Fibroblast of skin of abdomen (primary cell): ENCODE measurements around the gene MLPH.

Experiments
- DNase-seq: peaks from one replicate; pipeline ENCODE4 v3.0.0-alpha.2; 2013

Gene MLPH

DNA sequence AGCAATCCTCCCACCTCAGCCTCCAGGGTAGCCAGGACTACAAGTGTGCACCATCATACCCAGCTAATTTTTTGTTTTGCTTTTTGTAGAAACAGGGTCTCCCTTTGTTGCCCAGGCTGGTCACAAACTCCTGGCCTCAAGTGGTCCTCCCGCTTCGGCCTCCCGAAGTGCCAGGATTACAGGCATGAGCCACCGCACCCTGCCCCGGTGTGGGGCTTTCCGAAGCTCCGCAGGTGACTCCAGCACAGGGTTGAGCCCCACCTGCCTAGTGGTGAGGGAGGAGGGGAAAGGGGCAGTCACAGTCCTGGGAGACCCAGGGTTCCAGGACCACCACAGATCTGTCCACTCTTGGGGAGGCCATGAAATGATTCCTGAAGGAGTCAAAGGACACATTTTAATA, 84.5 kb downstream of the MLPH start:
- no peak for DNase-seq

DNA sequence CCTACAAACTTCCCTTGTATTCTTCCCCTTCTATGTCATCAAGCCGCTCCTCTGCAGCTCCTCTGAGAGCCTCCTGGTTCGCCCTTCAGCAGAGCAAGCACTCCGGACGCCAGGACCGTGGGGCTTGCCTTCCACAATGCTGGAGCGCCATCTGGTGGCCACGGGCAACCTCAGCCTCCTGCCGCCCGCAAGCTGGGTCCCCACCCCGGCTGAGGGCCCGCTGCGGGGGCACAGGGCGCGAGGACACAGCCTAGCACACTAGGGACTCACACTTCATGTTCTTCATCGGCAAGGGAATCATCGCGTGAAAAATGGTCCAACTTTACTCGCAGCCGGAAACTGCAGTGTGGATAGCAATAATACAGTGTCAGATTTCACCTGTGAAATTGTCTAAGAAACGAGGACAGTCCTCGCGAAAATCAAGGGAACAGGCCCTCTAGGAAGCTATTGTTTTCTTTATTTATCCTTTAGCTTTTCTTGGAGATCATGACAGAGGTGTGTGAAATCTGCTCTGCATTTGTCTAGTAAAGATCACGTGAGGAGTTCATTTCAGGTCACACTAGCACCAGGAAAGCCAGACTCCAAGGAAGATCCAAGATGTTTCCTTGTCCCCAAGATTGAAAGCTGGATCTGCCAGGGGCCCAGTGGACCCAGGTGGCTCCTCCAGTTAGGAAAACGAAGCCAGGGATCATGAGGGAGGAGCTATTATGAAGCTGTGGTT, 85.1 kb downstream of the MLPH start:
- peak; percentile 89 for DNase-seq

DNA sequence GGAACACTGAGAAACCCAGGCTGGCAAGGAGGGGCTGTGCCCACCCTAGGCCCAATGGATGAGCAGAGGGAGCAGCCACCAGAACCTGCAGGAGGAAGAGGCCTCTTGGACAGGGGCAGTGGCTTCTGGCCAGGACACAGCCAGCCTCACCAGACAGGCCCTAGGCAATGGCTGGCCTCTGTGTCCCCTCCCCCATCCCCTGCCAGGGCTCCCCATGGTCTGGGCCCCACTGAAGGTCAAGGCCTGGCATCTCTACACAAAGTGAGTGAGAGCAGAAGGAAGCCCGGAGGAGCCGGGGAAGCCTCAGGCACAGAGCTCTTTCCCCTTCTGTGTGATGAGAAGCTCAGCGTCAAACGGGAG, 85.7 kb downstream of the MLPH start:
- no peak for DNase-seq

DNA sequence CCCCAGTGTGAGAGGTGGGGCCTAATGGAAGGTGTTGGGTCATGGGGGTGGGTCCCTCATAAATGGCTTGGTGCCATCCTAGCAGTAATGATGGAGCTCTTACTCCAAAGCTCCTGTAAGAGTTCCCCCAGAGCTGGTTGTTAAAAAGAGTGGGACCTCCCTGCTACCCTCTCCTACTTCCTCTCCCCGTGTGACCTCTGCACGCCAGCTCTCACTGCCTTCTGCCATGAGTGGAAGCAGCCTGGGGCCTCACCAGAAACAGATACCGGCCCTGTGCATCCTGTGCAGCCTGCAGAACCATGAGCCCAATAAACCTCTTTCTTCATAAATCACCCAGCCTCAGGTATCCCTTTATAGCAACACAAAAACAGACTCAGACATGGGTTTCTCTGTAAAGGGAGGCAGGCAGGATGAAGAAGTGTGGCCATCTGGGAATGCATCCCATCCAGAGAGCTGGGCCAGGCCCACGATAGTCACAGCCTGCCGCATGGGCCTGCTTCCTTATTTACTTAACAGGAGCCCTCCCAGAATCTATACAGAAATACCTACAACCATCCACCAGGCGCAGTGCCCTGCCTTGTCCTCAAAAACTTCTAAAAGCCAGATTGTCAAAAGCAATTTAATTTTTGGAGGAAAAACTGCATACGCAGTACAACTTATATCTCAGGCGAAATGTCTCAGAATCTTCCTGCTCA, 86.8 kb downstream of the MLPH start:
- no peak for DNase-seq

DNA sequence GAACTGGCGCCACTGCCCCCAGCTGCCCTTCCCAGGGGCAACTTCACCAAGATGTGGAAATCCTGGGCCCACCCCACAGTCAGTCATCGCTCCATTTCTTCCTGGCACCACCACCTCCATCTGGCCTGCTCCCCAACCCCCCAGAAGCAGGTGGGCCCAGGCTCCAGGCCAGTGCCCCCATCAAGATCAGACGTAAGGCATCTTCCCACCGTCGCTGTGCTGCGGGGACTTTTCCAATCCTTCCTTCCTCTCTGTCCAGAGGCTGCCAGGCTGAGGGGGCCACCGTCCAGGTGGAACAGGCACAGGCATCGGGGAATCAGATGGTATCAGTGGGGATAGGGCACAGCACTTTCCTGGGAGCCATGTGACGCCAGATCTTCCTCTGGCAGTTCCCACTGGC, 87.4 kb downstream of the MLPH start:
- no peak for DNase-seq

DNA sequence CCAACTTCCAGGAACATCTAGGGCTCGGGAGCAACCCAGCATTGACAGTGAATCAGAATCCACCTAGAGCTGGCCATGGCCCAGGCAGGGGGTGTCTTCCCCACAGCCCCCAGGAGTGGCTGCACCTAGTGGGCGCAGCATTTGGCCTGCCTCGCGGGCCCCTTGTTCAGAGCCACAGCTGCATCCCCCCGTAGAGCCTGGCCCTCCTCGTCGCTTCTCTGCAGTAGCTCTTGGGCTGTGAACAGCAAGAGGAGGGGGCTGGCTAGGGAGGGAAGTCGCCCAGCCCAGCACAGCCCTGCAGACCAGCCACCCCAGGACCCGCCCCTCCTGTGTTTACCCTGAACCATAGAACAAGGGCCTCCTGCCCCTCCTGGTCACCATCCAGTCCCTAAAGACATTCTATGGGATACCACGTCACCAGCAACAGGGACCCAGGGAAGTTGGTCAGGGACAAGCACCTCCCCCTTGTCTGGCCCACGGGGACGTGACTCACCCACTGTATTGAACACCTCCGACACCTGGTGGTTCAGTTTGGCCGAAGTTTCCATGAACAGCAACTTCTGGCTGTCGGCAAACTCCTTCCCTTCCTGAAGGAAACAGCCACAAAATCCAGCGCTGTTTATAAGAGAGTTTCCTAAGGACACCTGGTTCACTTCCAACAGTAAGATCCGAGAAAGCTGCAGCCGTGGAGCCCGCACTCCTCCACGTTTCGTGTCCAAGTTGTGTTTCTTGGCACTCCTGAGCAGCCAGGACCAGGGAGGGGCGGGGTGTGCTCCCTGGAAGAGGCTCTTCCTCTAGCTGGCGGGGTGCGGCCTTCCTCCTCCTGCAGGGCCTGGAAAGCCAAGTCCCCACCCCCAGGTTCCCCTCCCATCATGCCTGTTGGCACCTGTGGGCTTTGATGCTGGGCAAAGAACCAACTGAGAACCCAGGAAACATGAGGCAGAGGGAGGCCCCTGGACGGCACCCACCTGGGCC, 88.1 kb downstream of the MLPH start:
- no peak for DNase-seq

DNA sequence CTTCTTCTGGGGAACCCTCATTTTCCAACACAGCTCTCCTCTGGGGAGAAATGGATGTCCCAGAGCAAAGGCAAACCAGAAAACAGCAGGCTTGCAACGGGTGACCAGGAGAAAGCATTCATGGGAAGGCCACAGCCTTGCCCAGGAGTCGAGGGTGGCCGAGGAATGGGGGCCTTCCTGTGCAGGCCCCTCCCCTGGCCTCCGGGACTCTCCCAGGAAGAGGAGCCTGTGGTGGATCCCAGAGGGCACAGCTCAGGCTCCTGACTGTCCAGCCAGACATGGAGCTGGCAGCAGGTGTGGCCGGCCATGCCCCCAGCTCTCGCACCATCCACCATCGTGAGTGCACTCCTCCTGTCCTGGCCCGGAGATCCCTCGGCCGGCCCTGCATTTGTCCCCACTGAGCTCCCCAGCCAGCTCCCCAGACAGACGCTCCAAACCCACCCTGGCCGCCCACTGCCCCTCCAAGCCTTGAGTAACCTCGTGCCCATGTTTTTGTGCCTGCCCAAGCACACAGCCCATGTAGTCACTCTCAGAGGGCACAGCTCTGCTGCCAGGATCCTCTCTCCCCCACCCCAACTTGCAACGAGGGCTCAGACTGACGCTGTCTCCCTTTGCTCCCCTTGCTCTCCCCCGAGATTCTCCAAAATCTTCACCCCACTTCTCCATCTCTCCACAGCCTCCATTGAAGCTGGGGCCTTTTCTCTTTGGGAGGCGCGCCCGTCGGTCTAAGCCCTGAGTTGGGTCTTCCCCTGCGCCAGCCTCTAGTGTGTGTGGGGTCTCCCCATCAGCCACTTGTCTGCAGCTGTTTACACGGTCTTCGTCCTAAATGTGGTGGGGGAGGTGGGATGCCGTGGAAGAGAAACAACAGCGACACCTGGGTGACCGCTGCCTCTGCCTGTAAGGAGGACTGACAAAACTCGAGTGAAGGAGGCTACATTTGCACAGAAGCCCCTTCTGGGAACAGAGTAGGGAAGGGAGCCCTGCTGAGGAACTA, 89.1 kb downstream of the MLPH start:
- no peak for DNase-seq

DNA sequence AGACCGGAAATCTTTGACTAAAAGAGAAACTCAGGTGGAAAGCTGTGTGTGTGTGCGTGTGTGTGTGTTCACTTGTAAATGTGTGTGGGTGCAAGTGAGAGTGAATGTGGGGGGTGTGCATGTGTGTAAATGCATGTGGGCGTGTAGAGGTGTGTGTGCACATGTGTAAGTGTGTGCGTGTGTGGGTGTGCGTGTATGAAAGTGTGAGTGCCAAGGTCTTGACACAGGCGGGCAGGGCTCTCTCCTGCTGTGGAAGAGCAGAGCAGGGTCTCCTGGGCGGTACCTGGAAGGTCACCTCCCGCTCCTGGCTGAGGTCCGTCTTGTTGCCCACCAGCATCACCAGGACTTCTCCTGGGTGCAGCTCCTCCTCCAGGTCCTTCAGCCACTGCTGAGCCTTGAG, 89.9 kb downstream of the MLPH start:
- no peak for DNase-seq

DNA sequence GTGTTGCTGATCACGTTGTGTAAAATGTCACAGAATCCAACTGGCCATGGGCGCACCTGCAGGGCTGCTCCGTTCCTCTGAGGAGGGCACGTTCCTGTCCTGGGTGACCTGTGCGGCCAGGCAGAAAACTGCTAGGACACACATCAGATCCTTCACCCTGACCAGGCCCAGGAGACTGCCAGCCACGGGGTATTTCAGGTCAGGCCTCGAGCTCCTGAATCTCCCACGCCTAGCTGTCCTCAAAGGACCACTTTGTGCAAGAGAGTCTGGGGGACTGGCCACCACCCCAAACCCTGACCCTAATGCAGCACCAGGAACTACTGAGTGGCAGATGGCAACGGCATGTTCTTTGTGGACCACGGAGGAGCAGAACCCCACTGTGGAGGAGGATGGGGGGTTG, 90.4 kb downstream of the MLPH start:
- DNase-seq: no peak

DNA sequence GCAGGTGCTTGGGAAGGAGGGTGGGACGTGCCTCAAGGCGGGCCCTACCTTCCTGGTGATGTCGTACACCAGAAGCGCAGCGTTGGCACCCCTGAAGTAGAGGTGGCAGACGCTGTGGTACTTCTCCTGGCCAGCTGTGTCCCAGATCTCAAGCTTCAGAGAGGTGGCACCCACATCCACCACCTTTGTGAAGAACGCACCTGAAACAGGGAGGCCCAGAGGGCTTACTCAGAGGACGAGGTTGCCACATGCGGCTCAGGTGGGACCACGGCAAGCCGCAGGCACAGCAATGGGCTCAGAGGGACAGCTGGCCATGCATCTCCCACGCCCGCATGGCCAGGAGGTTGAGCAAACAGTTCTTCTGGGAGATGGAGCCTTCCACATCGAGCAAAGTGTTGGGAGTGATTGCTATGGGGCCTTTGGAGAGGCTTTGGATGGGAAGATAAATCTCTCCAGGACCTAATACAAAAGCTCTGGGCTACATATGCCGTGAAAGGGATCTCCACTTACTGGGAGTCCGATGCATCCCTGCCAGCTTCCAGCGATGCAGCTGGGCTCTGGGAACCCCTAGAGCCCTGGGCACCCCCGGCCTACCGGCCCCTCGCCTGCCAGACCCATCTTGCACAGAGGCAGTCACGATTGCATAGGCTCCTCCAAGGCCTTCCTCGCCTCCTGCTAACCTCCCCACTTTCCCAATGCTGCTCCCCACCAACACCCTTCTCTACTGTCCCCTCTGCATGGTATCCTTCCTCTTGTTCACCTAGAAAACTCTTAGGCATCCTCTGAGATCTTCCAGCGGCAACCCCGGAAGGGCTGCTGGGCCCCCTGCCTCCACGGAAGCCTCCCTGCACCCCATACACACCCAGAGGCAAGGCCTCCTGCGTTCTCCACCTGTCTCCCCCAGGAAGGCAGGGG, 91.2 kb downstream of the MLPH start:
- DNase-seq: no peak

DNA sequence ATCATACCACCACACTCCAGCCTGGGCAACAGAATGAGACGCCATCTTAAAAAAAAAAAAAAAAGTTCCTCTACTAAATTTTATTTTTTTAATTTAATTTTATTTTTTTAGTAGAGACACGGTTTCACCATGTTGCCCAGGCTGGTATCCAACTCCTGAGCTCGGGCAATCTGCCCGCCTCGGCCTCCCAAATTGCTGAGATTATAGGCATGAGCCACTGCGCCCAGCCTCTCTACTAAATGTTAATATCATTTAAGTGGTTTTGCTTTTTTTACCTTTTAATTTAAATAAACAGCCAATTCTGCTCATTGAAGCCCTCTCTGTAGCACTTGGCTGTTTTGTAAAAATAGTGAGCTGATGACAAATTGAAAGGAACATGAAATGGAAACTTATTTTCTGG, 94.3 kb downstream of the MLPH start:
- no peak for DNase-seq

DNA sequence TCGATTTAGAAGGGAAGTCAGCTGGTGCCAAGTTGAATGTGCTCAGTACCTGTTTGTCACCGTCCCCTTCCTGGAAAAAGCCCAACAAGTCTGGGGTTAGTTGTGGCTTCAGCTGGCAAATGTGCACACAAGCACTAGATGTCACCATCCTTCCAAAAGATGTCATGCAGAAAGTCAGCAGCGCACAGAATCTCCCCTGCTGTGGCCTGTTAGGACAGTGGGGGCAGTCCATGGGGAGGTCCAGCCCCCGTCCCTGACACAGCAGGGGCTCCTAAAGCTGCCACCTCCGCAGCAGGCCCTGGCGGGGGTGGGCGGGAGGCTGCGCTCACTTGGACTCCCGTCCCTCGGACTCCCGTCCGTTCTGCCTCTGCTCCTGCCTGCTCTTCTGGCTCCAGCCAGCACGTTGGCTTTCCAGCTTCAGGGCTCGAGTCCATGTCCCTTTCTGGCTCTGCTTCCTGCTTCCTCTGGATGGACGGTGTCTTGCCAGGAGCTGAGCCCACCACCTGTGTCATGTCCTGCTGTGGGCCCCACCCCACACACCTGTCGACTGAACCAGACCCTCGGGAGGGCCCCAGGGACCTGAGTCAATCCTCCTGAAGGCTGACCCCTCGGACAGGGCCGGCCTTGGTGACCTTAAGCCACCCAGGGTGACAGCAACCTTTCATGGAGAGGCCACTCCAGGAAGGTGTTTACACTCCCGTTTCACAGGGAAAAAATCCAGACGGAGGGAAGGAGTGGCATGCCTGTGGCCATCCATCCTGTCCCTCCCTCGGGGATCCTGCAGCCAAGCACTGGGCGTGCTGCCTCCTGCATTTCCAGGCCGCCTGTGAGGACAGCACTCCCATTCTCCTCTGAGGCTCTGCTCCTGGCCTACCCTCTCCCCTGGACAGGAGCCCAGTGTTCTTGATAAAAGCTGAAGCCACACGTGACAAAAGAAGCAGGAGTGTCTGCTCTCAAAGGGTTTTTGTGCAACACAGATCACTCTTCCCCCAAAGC, 95.0 kb downstream of the MLPH start:
- DNase-seq: peak; percentile 62

DNA sequence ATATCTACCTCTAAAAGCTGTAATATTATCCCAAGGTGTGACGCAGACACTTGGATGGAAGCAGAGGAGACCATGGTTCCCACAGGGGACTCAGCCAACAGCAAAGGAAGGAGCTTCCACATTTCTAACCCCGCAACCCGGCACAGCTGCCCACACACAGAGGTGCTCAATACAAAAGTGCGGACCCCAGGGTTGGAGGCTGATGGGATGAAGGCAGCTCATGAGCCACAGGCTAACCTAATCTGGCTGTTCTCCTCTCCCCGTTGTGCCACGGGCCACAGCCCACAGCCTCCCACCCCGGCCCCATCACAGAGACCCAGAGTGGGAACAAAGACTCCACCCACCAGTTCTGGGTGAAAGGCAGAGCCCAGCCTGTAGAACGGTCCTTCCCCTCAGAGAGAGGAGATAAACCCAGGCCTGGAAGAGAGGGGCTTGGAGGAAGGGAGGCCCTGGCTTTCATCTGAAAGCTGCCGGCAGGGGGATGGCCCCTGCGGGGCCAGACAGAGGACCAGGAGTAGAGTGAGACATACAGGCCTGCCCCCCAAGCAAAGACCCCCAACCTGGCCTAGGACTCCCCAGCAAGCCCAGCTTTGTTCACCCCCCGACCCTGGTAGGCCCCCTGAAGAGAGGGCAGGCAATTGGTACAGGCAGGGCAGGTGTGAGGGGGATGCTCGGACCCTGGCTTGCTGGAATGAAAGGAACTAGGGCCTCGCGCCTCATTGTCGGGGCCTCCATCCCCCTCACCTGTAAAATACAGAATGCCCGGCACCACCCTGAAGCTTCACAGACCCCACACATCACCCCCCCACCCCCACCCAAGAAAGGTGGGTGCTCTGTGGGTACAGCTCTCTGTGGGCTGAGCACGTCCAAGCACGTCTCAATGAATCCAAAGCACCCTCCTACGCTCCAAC, 96.6 kb downstream of the MLPH start:
- no peak for DNase-seq

DNA sequence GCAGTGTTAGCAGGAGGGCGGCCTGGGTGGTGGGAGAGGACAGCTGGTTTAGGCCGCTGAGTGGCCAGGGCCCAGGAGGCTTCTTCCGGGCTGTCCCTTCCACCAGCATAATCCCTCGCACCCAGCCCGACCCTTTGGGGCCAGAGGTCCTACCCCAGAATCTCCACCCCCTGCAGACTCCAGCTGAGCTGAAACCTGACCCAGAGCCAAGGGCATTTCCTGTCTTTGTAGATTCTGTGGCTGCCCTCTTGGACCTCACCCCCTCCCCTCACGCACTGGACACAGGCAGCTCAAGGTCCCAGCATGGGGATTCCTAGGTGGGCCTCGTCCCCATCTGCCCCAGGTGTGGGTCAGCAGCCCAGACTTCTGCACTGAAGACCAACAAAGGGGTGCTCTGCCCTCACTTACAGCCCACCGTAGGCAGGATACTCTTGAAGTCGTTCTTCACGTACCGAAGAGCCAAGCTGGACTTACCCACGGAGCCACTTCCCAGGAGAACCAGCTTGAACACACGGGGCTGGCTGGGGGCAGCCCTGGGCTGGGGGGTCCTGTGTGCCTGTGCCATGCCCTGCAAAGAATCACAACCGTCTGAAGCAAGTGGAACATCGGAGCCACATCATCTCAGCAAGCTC, 98.7 kb downstream of the MLPH start:
- DNase-seq: no peak

DNA sequence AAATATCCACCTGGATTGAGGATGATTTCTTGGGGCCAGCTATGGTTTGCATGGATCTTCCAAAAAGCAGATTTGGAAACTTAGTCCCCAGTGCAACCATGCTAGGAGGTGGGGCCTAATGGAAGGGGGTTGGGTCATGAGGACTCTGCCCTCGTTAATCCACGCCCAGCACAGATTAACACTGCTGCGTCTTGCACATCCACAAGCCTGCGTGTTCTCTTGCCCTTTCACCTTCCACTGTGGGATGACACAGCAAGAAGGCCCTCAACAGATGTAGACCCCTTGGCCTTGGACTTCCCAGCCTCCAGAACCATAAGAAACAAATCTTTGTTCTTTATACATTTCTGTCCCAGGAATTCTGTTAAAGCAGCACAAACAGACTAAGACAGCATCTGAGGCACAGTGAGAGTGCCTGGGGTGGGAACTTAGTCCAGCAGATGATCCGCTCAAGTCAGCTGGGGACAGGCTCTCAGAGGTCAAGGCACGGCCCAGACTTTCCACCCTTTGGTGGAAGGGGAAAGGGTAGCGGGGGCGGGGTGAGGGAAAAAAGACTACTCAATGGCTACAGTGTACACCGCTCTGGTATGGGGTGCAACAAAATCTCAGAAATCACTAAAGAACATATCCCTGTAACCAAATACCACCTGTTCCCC, 101.1 kb downstream of the MLPH start:
- no peak for DNase-seq

DNA sequence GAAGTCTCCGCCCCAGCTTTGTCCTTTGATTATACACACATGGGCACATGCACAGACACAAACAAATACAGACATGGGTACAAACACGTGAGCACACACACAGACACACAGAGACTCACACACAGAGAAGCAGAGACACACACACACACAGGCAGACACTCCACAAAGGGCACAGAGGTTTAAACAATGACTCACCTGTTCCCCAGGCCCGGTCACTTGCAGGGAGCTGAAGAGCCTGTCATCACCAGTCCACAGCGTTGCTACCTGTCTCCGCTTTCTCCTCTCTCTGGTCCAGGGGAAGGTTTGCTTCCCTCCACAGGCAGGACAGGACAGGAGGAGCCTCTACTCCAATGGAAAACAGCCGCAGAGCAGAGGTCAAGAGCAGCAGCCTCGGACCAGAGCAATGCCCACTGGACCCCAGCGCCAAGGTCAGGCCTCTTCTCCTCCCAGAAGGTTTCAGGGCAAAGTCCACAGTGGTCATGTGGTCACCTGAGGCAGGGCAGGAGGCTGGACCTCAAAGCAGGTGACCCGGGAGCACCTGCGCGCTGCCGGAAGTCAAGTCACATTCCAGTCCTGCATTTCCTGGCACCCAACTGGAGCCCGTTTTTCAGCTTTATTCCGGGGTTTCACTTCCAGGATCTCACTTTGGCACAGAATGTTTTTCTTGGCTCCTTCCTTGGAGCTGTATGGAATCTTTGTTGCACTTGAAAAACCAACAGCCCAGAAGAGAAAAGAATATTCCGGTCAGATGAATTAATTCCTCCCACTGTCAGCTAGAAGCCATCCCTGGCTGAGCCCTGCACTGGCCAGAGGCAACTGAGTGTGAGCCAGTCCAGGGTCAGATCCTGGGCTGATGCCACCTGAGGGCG, 103.5 kb downstream of the MLPH start, which contains the start of gene RAB17:
Gene RAB17 (minus strand): TSS at position 463 of the 869 bp plus-strand sequence. CDS start 4,580 bp downstream, outside the sequence.
- no peak for DNase-seq
